Caco-2 (cell line): ENCODE results near the gene COL8A2. TPM values are rescaled to one million over a fixed set of nuclear protein-coding genes. Genes with fewer than 3 reads are reported as not detected.
A peak's percentile ranks its signal among the peaks of the same experiment; 100 is the strongest.

ENCODE experiments used
- BruUV-seq: library from RNA; stranded (reverse); fragments of 400-500 nt; replicated peaks from 2 replicates; lab custom pipeline; 2021; lab: Mats Ljungman, UMichigan
- CTCF ChIA-PET: fragments of 300-600 bp; sonication (Branson Sonifier 250); formaldehyde crosslinking; loops from one replicate; lab custom pipeline; 2022; ENCODE audit warnings: antibody characterized with exemption; lab: Charles Lee
- POLR2A ChIA-PET: fragments of 300-600 bp; sonication (Branson Sonifier 250); formaldehyde crosslinking; loops from one replicate; lab custom pipeline; 2022; ENCODE audit warnings: antibody characterized with exemption; lab: Charles Lee
- DNase-seq, 2 experiments: peaks; one replicate each; pipeline versions ENCODE4 v3.0.0 to v3.0.0-alpha.2; 2020 to 2022
- H3K27me3 ChIP-seq: replicated peaks from 2 replicates; pipeline ENCODE4 v1.6.0; 2011; ENCODE audit warnings: low read length; ENCODE audit not compliant: control insufficient read depth, insufficient read depth
- H3K36me3 ChIP-seq: 2 replicates; pipeline ENCODE4 v1.5.1; 2011; ENCODE audit warnings: low read length; ENCODE audit not compliant: control insufficient read depth, insufficient read depth
- H3K4me1 ChIP-seq: fragments of 250-450 bp; sonication (Bioruptor Pico); 2 replicates; pipeline ENCODE4 v1.5.1; 2020; ENCODE audit warnings: mild to moderate bottlenecking
- H3K4me3 ChIP-seq: 2 replicates; pipeline ENCODE4 v1.5.1; 2011; ENCODE audit warnings: low read depth, mild to moderate bottlenecking, control low read depth, low read length
- H3K9me3 ChIP-seq: fragments of 250-450 bp; sonication (Bioruptor Pico); 2 replicates; pipeline ENCODE4 v1.5.1; 2020; ENCODE audit warnings: mild to moderate bottlenecking, moderate library complexity
- H3K27ac Mint-ChIP-seq: one replicate; pipeline ENCODE4 v1.8.0; 2022; ENCODE audit warnings: mixed read lengths; ENCODE audit not compliant: unreplicated experiment
- H3K27me3 Mint-ChIP-seq: one replicate; pipeline ENCODE4 v1.8.0; 2022; ENCODE audit warnings: mixed read lengths; ENCODE audit not compliant: insufficient read depth, unreplicated experiment
- H3K36me3 Mint-ChIP-seq: one replicate; pipeline ENCODE4 v1.8.0; 2022; ENCODE audit warnings: mild to moderate bottlenecking, mixed read lengths; ENCODE audit not compliant: insufficient read depth, unreplicated experiment
- H3K4me1 Mint-ChIP-seq: one replicate; pipeline ENCODE4 v1.8.0; 2022; ENCODE audit warnings: low read depth, mixed read lengths; ENCODE audit not compliant: unreplicated experiment
- H3K4me3 Mint-ChIP-seq: one replicate; pipeline ENCODE4 v1.8.0; 2022; ENCODE audit warnings: mild to moderate bottlenecking, moderate library complexity, mixed read lengths; ENCODE audit not compliant: unreplicated experiment
- H3K9me3 Mint-ChIP-seq: one replicate; pipeline ENCODE4 v1.8.0; 2022; ENCODE audit warnings: mixed read lengths; ENCODE audit not compliant: unreplicated experiment
- CTCF ChIP-seq, 2 experiments: fragments of 200-600 bp in 1 of 2; IDR thresholded peaks; 1 replicate in 1 of 2; 2 replicates in 1 of 2; pipeline versions ENCODE4 v1.5.1 to v1.8.0; 2011 to 2022; ENCODE audit warnings: antibody characterized with exemption in 1 of 2, control low read depth in 1 of 2, inconsistent platforms in 1 of 2, low read depth in 1 of 2, low read length in 1 of 2, mild to moderate bottlenecking in 1 of 2, moderate library complexity in 1 of 2; ENCODE audit not compliant: insufficient read depth in 1 of 2, severe bottlenecking in 1 of 2, unreplicated experiment in 1 of 2
- intact Hi-C: fragments of 100-400 bp; cut with micrococcal nuclease; formaldehyde crosslinking; loops from one replicate; pipeline ENCODE4 v1.10.0; 2022; ENCODE audit not compliant: unreplicated experiment
- total RNA-seq: library from RNA; stranded (reverse); gene quantifications from 2 replicates; pipeline ENCODE4 v1.2.3, GENCODE V29; 2022

COL8A2 gene
- total RNA-seq, 1 experiment from 2014 or later, result 0.18 TPM

GRCh38 chr1:36157115-36157903 is 32.3 kb upstream of the COL8A2 start:
- Histone ChIP-seq H3K9me3 (no peaks in the 10 kb centered on the region), H3K36me3 (no peaks in the 10 kb centered on the region), H3K27me3 (no peaks in the 10 kb centered on the region), H3K4me1 (peaks cover 6% of the 10 kb centered on the region; the same call in 1 of the 2 replicates), H3K4me3 (peak overlapping the region; percentile 53)
- no peak for TF ChIP-seq CTCF (IDR thresholded peaks at IDR 0.05; ENCODE audit: insufficient read depth in 1 of 2, low read depth in 1 of 2, low read length in 1 of 2, severe bottlenecking in 1 of 2, unreplicated experiment in 1 of 2)
- Mint-ChIP-seq H3K9me3 (no peaks in the 10 kb centered on the region), H3K4me1 (peaks cover 28% of the 10 kb centered on the region), H3K27ac (peak overlapping the region; percentile 81), H3K4me3 (peak overlapping the region; percentile 82), H3K36me3 (peaks cover 15% of the 10 kb centered on the region), H3K27me3 (no peaks in the 10 kb centered on the region)
- intact Hi-C loops, result no loop called here
- ChIA-PET CTCF (interaction anchor here (1.0 kb wide), 1 partner anchor 31 kb away, joined by 3 read pairs; no protein-coding TSS in a partner anchor), POLR2A (no interaction called here)
- DNase-seq, result no peak
- no TSS peak for BruUV-seq

- intact Hi-C loops, result no loop called here
- BruUV-seq, result TSS peak; percentile 42
- CTCF ChIA-PET, result interaction anchor here (1.0 kb wide), 1 partner anchor 32 kb away, joined by 3 read pairs; no protein-coding TSS in a partner anchor
- Mint-ChIP-seq H3K27ac (peak overlapping the region; percentile 81), H3K36me3 (peaks cover 10% of the 10 kb centered on the region), H3K27me3 (no peaks in the 10 kb centered on the region), H3K9me3 (no peaks in the 10 kb centered on the region), H3K4me1 (peaks cover 20% of the 10 kb centered on the region), H3K4me3 (peak overlapping the region; percentile 82)
- POLR2A ChIA-PET, result no interaction called here
- peaks cover 6% of the 10 kb centered on the region; the same call in 1 of the 2 replicates for H3K4me1 ChIP-seq
- no peaks in the 10 kb centered on the region for H3K27me3 ChIP-seq
- H3K36me3 ChIP-seq, result no peaks in the 10 kb centered on the region
- H3K4me3 ChIP-seq, result peak overlapping the region; percentile 53
- no peak for TF ChIP-seq CTCF (IDR thresholded peaks at IDR 0.05; ENCODE audit: insufficient read depth in 1 of 2, low read depth in 1 of 2, low read length in 1 of 2, severe bottlenecking in 1 of 2, unreplicated experiment in 1 of 2)
- no peaks in the 10 kb centered on the region for H3K9me3 ChIP-seq
- DNase-seq, result peak; percentile 56 to 59
Observed at GRCh38 chr1:36156329-36157114, 31.5 kb upstream of the COL8A2 start.
